ENCODE data around the gene BRD3. TPM values are rescaled to one million over a fixed set of nuclear protein-coding genes. Genes with fewer than 3 reads are reported as not detected.

BRD3 gene
- total RNA-seq, 1 experiment from 2014 or later: 7.3 TPM

DNA sequence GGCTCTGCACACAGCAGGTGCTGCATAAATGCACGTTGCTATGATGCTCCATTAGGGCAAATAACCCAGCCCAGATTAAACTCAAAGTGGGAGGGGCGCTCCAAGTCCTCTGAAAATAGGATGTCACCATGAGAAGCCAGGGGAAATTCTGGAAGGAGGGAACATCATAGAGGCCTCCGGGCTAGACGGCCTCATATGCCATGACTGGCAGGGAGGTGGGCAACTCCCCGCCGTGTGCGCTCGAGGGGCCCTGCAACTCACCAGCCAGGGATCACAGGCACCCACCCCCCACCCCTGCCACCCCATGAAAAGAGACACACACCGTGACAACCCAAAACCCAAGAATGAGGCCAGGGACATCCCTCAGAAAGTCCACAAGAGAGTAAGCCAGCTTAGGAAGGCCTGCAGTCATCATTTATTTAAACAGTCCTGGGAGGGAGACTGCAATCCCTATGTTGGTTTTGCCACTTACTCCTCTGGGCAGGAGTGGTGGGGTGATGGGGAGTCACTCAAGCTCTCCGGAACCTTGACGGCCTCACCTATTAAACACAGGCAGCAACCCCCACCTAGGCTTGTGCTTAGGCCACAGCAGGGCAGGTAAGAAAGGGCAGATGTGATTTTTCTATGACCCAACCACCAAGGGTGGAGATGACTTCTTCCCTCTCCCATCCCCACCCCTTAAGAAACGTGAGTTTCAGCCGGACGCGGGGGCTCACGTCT, 79.7 kb downstream of the BRD3 start:
- in situ Hi-C loops (cut with HindIII; ENCODE audit: low sequenced_read_pairs): no loop called here
- DNase-seq (ENCODE audit: low spot score): no peak

DNA sequence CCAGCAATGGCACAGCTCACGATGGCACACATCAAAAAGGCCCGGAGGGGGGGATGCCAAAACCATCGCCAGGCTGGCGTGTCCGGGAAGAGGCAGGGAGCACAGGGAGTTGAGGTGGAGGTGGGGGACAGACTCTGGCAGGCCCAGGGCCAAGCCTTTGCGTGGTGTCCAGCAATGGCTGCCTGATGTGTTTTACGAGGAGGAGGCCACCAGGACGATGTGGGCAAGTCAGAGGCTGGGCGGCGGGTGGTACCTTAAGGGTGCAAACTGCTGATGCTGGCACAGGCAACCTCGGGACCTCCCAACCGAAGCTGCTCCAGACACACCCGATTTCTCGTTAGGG, 80.4 kb downstream of the BRD3 start:
- in situ Hi-C loops (cut with HindIII; ENCODE audit: low sequenced_read_pairs): no loop called here
- DNase-seq (ENCODE audit: low spot score): no peak

DNA sequence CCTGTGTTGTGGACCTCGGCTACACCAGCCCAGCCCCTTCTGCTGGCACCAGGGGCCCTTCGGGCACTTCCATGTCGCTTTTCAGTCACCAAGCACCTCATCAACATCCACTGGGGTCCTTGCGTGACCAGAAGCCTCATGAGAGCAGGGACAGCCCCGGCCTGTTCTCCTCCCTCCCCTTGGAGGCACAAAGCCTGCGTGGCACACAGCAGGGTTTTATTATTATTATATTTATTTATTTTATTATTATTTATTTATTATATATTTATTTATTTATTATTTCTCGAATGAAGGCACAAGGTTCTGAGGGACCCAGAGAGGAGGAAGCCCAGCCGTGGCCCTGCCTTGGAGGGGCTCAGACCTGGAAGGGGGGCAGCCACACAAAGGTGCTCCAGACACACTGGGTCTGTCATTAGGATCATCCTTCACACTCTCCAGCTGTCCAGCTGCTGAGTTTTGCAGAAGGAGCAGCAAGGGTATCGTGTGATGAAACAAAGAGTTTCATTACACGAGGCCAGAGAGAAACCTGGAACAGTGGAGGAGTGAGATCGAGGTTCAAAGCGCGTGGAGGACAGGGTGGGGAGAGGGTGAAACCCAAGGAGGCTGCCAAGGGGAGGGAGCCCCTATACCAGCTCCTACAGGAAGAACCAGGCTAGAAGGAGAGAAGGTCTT, 80.9 kb downstream of the BRD3 start:
- no peak for DNase-seq (ENCODE audit: low spot score)
- in situ Hi-C loops (cut with HindIII; ENCODE audit: low sequenced_read_pairs): no loop called here

DNA sequence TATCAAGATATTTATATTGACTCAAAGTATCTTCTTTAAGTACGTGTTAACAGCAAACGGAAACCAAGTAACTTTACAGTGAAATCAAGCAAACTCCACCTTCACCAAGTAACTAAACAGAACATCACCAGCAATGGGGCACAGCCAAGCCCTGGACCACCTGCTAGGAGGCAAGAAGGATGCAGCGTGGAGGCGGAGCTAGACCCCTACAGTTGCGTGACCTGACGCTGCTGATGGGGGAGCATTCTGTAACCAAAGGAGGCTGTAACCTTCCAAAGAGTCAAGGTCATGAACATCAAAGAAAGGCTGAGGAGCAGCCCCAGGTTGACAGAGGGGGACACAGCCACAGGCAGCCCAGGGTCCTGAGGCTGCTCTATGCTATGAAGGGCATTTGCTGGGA, 81.8 kb downstream of the BRD3 start:
- DNase-seq (ENCODE audit: low spot score): no peak
- in situ Hi-C loops (cut with HindIII; ENCODE audit: low sequenced_read_pairs): no loop called here

GRCh38 chr9:133982971-133983720, 84.7 kb downstream of the BRD3 start:
- in situ Hi-C loops (cut with HindIII; ENCODE audit: low sequenced_read_pairs): no loop called here
- no peak for DNase-seq (ENCODE audit: low spot score)

GRCh38 chr9:133981958-133982681, 85.7 kb downstream of the BRD3 start:
- in situ Hi-C loops (cut with HindIII; ENCODE audit: low sequenced_read_pairs): no loop called here
- DNase-seq (ENCODE audit: low spot score): no peak

GRCh38 chr9:133981589-133981957, 86.3 kb downstream of the BRD3 start:
- in situ Hi-C loops (cut with HindIII; ENCODE audit: low sequenced_read_pairs): no loop called here
- no peak for DNase-seq (ENCODE audit: low spot score)

GRCh38 chr9:133980864-133981588, 86.8 kb downstream of the BRD3 start:
- DNase-seq (ENCODE audit: low spot score): no peak
- in situ Hi-C loops (cut with HindIII; ENCODE audit: low sequenced_read_pairs): no loop called here

Other genes with a start within 250 kb of the BRD3 start
- 18.9 and 21.4 TPM in 2 replicates for gene VAV2, start 75.7 kb downstream of the BRD3 start, total RNA-seq (2014; rRNA removed; shearing (Covaris generic))
- gene BRD3OS, start 42.5 kb downstream of the BRD3 start, total RNA-seq (2014; rRNA removed; shearing (Covaris generic)): 32.9 and 50.7 TPM in 2 replicates
- 33.5 and 42.5 TPM in 2 replicates for gene WDR5, start 68.1 kb upstream of the BRD3 start, total RNA-seq (2014; rRNA removed; shearing (Covaris generic))
- not detected in 2 replicates for gene RNU6ATAC, start 96.5 kb upstream of the BRD3 start, total RNA-seq (2014; rRNA removed; shearing (Covaris generic))

Data from G401 (cell line).